SH-SY5Y (cell line): ENCODE data around the gene RSPH6A.

ENCODE experiments used
- GATA2 ChIP-seq: IDR thresholded peaks from 2 replicates; pipeline ENCODE4 v1.6.1; 2011; ENCODE audit warnings: mild to moderate bottlenecking, low read depth, low read length
- GATA3 ChIP-seq: IDR thresholded peaks from 2 replicates; pipeline ENCODE4 v1.6.1; 2011; ENCODE audit warnings: low read depth, mild to moderate bottlenecking, low read length, moderate library complexity

DNA sequence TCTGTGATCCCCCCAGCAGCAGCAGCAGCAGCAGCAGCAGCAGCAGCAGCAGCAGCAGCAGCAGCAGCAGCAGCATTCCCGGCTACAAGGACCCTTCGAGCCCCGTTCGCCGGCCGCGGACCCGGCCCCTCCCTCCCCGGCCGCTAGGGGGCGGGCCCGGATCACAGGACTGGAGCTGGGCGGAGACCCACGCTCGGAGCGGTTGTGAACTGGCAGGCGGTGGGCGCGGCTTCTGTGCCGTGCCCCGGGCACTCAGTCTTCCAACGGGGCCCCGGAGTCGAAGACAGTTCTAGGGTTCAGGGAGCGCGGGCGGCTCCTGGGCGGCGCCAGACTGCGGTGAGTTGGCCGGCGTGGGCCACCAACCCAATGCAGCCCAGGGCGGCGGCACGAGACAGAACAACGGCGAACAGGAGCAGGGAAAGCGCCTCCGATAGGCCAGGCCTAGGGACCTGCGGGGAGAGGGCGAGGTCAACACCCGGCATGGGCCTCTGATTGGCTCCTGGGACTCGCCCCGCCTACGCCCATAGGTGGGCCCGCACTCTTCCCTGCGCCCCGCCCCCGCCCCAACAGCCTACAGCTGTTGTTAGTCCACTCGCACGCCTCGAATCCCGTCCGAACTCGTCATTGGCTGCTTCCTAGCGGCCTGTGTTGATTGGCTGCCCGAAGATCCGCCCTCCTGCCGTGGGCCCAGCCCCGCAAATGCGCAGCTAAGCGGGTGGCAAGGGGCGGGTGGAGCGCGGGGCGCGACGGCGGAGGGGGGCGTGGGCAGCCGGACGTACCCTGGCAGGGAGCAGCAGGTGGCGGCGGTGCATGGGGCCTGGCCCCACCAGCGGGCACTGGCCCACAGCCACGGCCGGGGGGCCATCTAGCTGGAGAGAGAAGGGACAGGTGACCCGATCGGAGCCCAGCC is 44.7 kb downstream of the RSPH6A start:
- TF ChIP-seq GATA2 (no peak), GATA3 (no peak)
